Hepatocyte (in vitro differentiated cells): ENCODE measurements around the gene ZDHHC14.

ENCODE experiments used
- CTCF ChIP-seq: fragments of 200-600 bp; sonication (generic); IDR thresholded peaks from 2 replicates; pipeline ENCODE4 v1.5.1; 2016; ENCODE audit warnings: antibody characterized with exemption, mild to moderate bottlenecking; ENCODE audit not compliant: poor library complexity
- EZH2 ChIP-seq: fragments of 200-600 bp; sonication (generic); IDR thresholded peaks from 2 replicates; pipeline ENCODE4 v1.6.1; 2016; ENCODE audit warnings: antibody characterized with exemption, mild to moderate bottlenecking, borderline replicate concordance

- TF ChIP-seq EZH2 (no peak), CTCF (no peak)
Measured at GRCh38 chr6:157505912-157506491, 125.0 kb downstream of the ZDHHC14 start.
